Measurements from ENCODE around the gene GDI2. TPM values are rescaled to one million over a fixed set of nuclear protein-coding genes. Genes with fewer than 3 reads are reported as not detected.
A peak's percentile ranks its signal among the peaks of the same experiment; 100 is the strongest.
"Not testable (repeated sequence)": the region's sequence is repeated elsewhere in the genome, so short reads cannot be mapped to it uniquely, and the experiment has no call there.

The GDI2 gene
- total RNA-seq, 1 experiment from 2014 or later = 383 TPM

DNA sequence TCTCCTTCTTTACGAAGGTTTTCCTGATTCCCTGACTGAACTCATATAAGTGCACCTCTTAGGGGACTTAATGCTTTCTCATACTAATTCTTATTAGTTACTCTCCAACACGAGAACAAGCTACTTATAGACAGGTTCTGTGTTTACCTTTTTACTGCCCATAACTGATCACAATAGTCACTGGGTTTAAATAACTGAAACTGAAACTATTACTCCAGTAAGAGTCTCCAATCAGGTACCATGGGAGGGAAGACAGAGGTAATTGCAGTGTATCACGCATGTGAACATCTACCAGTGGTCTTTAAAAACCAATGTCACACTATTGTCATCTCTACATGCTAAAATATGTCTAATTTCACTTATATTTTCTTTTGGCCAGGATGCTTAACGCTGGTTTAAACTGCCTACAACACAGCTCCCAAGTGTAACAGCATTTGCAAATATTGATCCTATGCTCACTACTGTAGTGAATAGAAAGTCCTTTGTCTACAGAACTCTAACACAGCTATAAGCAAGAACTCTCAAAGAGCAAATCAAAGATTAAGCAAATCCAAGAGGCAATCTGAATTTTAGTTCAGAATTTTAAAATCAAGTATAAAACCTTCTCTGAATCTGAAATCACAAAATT, 3.6 kb downstream of the GDI2 start:
- H3K4me2 ChIP-seq (ENCODE audit: low read depth, low read length, poor library complexity, severe bottlenecking) = peak overlapping the region; percentile 84
- peaks cover 93% of the 10 kb centered on the region for H3K79me2 ChIP-seq (ENCODE audit: low read length)
- no peak overlapping the region for H2AFZ ChIP-seq (ENCODE audit: low read length)
- peak overlapping the region; percentile 99 for H3K9ac ChIP-seq (ENCODE audit: low read length)
- H3K27me3 ChIP-seq (ENCODE audit: low read length) = no peaks in the 10 kb centered on the region
- H3K9me3 ChIP-seq (ENCODE audit: low read length) = no peaks in the 10 kb centered on the region
- peaks cover 33% of the 10 kb centered on the region for H3K36me3 ChIP-seq (ENCODE audit: insufficient read depth, low read length)
- H4K20me1 ChIP-seq (ENCODE audit: insufficient read depth, low read depth, low read length) = peaks cover 44% of the 10 kb centered on the region
- H3K4me1 ChIP-seq (ENCODE audit: low read length) = peaks cover 61% of the 10 kb centered on the region
- DNase-seq = no peak
- peak overlapping the region; percentile 78 for H3K27ac ChIP-seq (ENCODE audit: low read length)
- no peaks in the 10 kb centered on the region for H3K9me2 ChIP-seq (replicated peaks; ENCODE audit: insufficient read depth, low read length)
- peak overlapping the region; percentile 86 for H3K4me3 ChIP-seq (ENCODE audit: low read length)

GRCh38 chr10:5808783-5809392, 4.3 kb downstream of the GDI2 start:
- 0 out of 2 replicates have a peak overlapping the region, but pooled peaks have one; percentile 99 for H3K9ac ChIP-seq (ENCODE audit: low read length)
- H2AFZ ChIP-seq (ENCODE audit: low read length); H3K27me3 ChIP-seq (ENCODE audit: low read length); H3K9me2 ChIP-seq (replicated peaks; ENCODE audit: insufficient read depth, low read length); DNase-seq; H3K9me3 ChIP-seq (ENCODE audit: low read length); H3K4me3 ChIP-seq (ENCODE audit: low read length): not testable (repeated sequence)
- peaks cover 49% of the 10 kb centered on the region for H4K20me1 ChIP-seq (ENCODE audit: insufficient read depth, low read depth, low read length)
- H3K4me1 ChIP-seq (ENCODE audit: low read length) = peaks cover 57% of the 10 kb centered on the region
- H3K4me2 ChIP-seq (ENCODE audit: low read depth, low read length, poor library complexity, severe bottlenecking) = peak overlapping the region; percentile 84
- 0 out of 2 replicates have a peak overlapping the region, but pooled peaks have one; percentile 78 for H3K27ac ChIP-seq (ENCODE audit: low read length)
- peaks cover 93% of the 10 kb centered on the region for H3K79me2 ChIP-seq (ENCODE audit: low read length)
- H3K36me3 ChIP-seq (ENCODE audit: insufficient read depth, low read length) = peaks cover 33% of the 10 kb centered on the region

DNA sequence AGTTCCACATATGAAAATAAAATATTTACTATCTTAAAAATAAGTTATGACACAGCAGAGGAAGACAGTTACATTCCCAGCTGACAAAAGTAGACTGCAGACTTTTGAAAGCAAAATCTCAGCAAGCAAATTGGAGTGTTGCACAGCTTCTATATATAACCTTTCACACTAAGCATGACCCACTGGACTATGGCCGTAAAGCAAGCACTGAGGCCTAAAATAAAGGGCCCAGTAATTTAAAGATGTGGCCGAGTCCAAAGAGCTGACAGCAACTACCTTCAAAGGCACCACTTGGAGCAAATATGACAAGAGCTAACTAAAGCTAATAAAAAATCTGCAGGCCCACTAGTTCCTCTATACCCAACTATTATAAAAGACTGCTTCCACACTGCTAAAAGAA, 6.5 kb downstream of the GDI2 start:
- no peaks in the 10 kb centered on the region for H3K27me3 ChIP-seq (ENCODE audit: low read length)
- H3K9me3 ChIP-seq (ENCODE audit: low read length) = no peaks in the 10 kb centered on the region
- H3K4me3 ChIP-seq (ENCODE audit: low read length) = no peak overlapping the region
- H3K9ac ChIP-seq (ENCODE audit: low read length) = no peak overlapping the region
- H3K36me3 ChIP-seq (ENCODE audit: insufficient read depth, low read length) = peaks cover 40% of the 10 kb centered on the region
- peak overlapping the region; percentile 8 for H3K27ac ChIP-seq (ENCODE audit: low read length)
- H3K4me2 ChIP-seq (ENCODE audit: low read depth, low read length, poor library complexity, severe bottlenecking) = peak overlapping the region; percentile 7
- H3K9me2 ChIP-seq (replicated peaks; ENCODE audit: insufficient read depth, low read length) = no peaks in the 10 kb centered on the region
- H2AFZ ChIP-seq (ENCODE audit: low read length) = no peak overlapping the region
- H3K4me1 ChIP-seq (ENCODE audit: low read length) = peaks cover 55% of the 10 kb centered on the region
- DNase-seq = no peak
- H3K79me2 ChIP-seq (ENCODE audit: low read length) = peaks cover 100% of the 10 kb centered on the region
- peaks cover 46% of the 10 kb centered on the region for H4K20me1 ChIP-seq (ENCODE audit: insufficient read depth, low read depth, low read length)

DNA sequence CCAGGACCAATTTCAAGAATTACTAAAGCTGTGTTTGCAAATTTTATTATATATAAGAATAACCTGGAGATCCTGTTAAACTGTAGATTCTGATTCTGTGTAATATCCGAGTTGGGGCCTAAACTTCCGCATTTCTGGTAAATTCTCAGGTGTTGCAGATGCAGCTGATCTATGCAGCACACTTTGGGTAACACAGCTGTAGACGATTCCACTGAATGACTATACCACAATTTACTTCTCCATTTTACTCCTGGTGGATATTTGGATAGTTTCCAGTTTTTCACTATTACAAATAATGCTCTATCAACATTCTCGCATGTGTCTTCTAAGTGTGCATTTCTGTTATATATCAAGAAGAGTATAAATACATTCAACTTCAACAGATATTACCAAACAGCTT, 7.5 kb downstream of the GDI2 start:
- H3K9me3 ChIP-seq (ENCODE audit: low read length) = no peaks in the 10 kb centered on the region
- H3K9ac ChIP-seq (ENCODE audit: low read length) = no peak overlapping the region
- peaks cover 37% of the 10 kb centered on the region for H3K36me3 ChIP-seq (ENCODE audit: insufficient read depth, low read length)
- no peak overlapping the region for H3K4me3 ChIP-seq (ENCODE audit: low read length)
- H3K27me3 ChIP-seq (ENCODE audit: low read length) = no peaks in the 10 kb centered on the region
- no peak overlapping the region for H3K4me2 ChIP-seq (ENCODE audit: low read depth, low read length, poor library complexity, severe bottlenecking)
- DNase-seq = no peak
- no peak overlapping the region for H2AFZ ChIP-seq (ENCODE audit: low read length)
- H3K27ac ChIP-seq (ENCODE audit: low read length) = no peak overlapping the region
- H3K4me1 ChIP-seq (ENCODE audit: low read length) = peaks cover 45% of the 10 kb centered on the region
- no peaks in the 10 kb centered on the region for H3K9me2 ChIP-seq (replicated peaks; ENCODE audit: insufficient read depth, low read length)
- peaks cover 41% of the 10 kb centered on the region for H4K20me1 ChIP-seq (ENCODE audit: insufficient read depth, low read depth, low read length)
- H3K79me2 ChIP-seq (ENCODE audit: low read length) = peaks cover 100% of the 10 kb centered on the region

DNA sequence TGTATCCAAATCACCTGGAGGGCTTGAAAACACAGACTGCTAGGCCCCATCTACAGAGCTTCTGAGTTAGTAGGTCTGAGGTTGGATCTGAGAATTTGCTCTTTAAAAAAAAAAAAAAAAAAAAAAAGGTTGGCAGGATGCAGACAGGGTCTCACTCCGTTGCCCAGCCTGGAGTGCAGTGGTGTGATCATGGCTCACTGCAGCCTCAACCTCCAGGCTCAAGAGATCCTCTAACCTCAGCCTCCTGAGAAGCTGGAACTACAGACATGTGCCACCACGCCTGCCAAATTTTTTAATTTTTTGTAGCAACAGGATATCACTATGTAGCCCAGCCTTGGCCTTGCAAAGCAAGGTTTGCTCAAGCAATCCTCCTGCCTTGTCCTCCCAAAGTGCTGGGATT, 8.0 kb downstream of the GDI2 start:
- Histone ChIP-seq H3K4me2 (ENCODE audit: low read depth, low read length, poor library complexity, severe bottlenecking) (no peak overlapping the region), H3K27me3 (ENCODE audit: low read length) (no peaks in the 10 kb centered on the region), H4K20me1 (ENCODE audit: insufficient read depth, low read depth, low read length) (peaks cover 41% of the 10 kb centered on the region), H3K79me2 (ENCODE audit: low read length) (peaks cover 100% of the 10 kb centered on the region), H3K27ac (ENCODE audit: low read length) (no peak overlapping the region), H3K4me3 (ENCODE audit: low read length) (no peak overlapping the region), H3K9me3 (ENCODE audit: low read length) (no peaks in the 10 kb centered on the region), H3K9me2 (replicated peaks; ENCODE audit: insufficient read depth, low read length) (no peaks in the 10 kb centered on the region), H2AFZ (ENCODE audit: low read length) (no peak overlapping the region), H3K4me1 (ENCODE audit: low read length) (peaks cover 40% of the 10 kb centered on the region), H3K9ac (ENCODE audit: low read length) (no peak overlapping the region), H3K36me3 (ENCODE audit: insufficient read depth, low read length) (peaks cover 39% of the 10 kb centered on the region)
- no peak for DNase-seq

- Histone ChIP-seq H3K27ac (ENCODE audit: low read length) (no peak overlapping the region), H3K4me3 (ENCODE audit: low read length) (no peak overlapping the region), H3K4me2 (ENCODE audit: low read depth, low read length, poor library complexity, severe bottlenecking) (no peak overlapping the region)
These were observed 8.8 kb downstream of the GDI2 start for GRCh38 chr10:5804386-5804785.

DNA sequence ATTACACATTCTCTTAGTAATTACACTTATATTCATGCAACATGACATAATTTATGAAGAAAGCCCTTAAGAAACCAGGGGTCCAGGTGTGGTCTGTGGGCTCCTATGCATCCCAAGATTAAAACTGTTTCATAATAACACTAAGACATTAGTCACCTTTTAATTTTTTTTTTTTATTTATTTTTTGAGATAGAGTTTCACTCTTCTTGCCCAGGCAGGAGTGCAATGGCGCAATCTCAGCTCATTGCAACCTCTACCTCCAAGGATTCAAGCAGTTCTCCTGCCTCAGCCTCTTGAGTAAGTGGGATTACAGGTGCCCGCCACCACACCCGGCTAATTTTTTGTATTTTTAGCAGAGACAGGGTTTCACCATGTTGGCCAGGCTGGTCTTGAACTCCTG, 12.5 kb downstream of the GDI2 start:
- Histone ChIP-seq H3K9me3 (ENCODE audit: low read length) (no peaks in the 10 kb centered on the region), H3K27ac (ENCODE audit: low read length) (no peak overlapping the region), H2AFZ (ENCODE audit: low read length) (no peak overlapping the region), H3K79me2 (ENCODE audit: low read length) (peaks cover 86% of the 10 kb centered on the region), H3K36me3 (ENCODE audit: insufficient read depth, low read length) (peaks cover 46% of the 10 kb centered on the region), H3K4me1 (ENCODE audit: low read length) (peaks cover 4% of the 10 kb centered on the region; the same call in 1 of the 2 replicates), H3K27me3 (ENCODE audit: low read length) (no peaks in the 10 kb centered on the region), H3K9ac (ENCODE audit: low read length) (no peak overlapping the region), H3K4me2 (ENCODE audit: low read depth, low read length, poor library complexity, severe bottlenecking) (no peak overlapping the region), H3K9me2 (replicated peaks; ENCODE audit: insufficient read depth, low read length) (no peaks in the 10 kb centered on the region), H3K4me3 (ENCODE audit: low read length) (no peak overlapping the region), H4K20me1 (ENCODE audit: insufficient read depth, low read depth, low read length) (peaks cover 19% of the 10 kb centered on the region)
- no peak for DNase-seq

More at GRCh38 chr10:5804386-5804785, 8.8 kb downstream of the GDI2 start:
- Histone ChIP-seq H3K79me2 (ENCODE audit: low read length) (peaks cover 100% of the 10 kb centered on the region), H3K27me3 (ENCODE audit: low read length) (no peaks in the 10 kb centered on the region), H3K9ac (ENCODE audit: low read length) (no peak overlapping the region), H3K9me2 (replicated peaks; ENCODE audit: insufficient read depth, low read length) (no peaks in the 10 kb centered on the region), H3K9me3 (ENCODE audit: low read length) (no peaks in the 10 kb centered on the region), H2AFZ (ENCODE audit: low read length) (no peak overlapping the region), H4K20me1 (ENCODE audit: insufficient read depth, low read depth, low read length) (peaks cover 32% of the 10 kb centered on the region), H3K4me1 (ENCODE audit: low read length) (peaks cover 32% of the 10 kb centered on the region), H3K36me3 (ENCODE audit: insufficient read depth, low read length) (peaks cover 41% of the 10 kb centered on the region)
- no peak for DNase-seq

GRCh38 chr10:5794236-5794635, 19.0 kb downstream of the GDI2 start:
- Histone ChIP-seq H3K9ac (ENCODE audit: low read length) (no peak overlapping the region), H2AFZ (ENCODE audit: low read length) (no peak overlapping the region), H3K27me3 (ENCODE audit: low read length) (no peaks in the 10 kb centered on the region), H3K36me3 (ENCODE audit: insufficient read depth, low read length) (peaks cover 68% of the 10 kb centered on the region), H3K9me2 (replicated peaks; ENCODE audit: insufficient read depth, low read length) (no peaks in the 10 kb centered on the region), H3K9me3 (ENCODE audit: low read length) (no peaks in the 10 kb centered on the region), H4K20me1 (ENCODE audit: insufficient read depth, low read depth, low read length) (no peaks in the 10 kb centered on the region), H3K4me3 (ENCODE audit: low read length) (no peak overlapping the region), H3K4me1 (ENCODE audit: low read length) (no peaks in the 10 kb centered on the region), H3K4me2 (ENCODE audit: low read depth, low read length, poor library complexity, severe bottlenecking) (no peak overlapping the region), H3K79me2 (ENCODE audit: low read length) (peaks cover 76% of the 10 kb centered on the region), H3K27ac (ENCODE audit: low read length) (no peak overlapping the region)
- DNase-seq = no peak
